Gastroesophageal sphincter (tissue), 3 donors: Measurements from ENCODE around the gene TCIRG1.

ENCODE experiments used
- CTCF ChIP-seq, 4 experiments: fragments of 200-600 bp in 2 of 4; fragments of 450-650 bp in 2 of 4; sonication (generic) in 1 of 4; IDR thresholded peaks; one replicate each; pipeline ENCODE4 v1.5.1; 2017 to 2019; ENCODE audit warnings: antibody characterized with exemption in 4 of 4, mild to moderate bottlenecking in 2 of 4, moderate library complexity in 2 of 4
- EP300 ChIP-seq: sonication (generic); formaldehyde crosslinking; IDR thresholded peaks from one replicate; pipeline ENCODE4 v1.6.1; 2017; ENCODE audit warnings: antibody characterized with exemption, mild to moderate bottlenecking
- POLR2A ChIP-seq, 2 donors: fragments of 450-650 bp; IDR thresholded peaks; one replicate each; pipeline ENCODE4 v1.6.1; 2017; ENCODE audit warnings: antibody characterized with exemption in 2 of 2, mild to moderate bottlenecking in 2 of 2, moderate library complexity in 1 of 2
- POLR2AphosphoS5 ChIP-seq: sonication (generic); formaldehyde crosslinking; IDR thresholded peaks from one replicate; pipeline ENCODE4 v1.6.1; 2017; ENCODE audit warnings: antibody characterized with exemption

DNA sequence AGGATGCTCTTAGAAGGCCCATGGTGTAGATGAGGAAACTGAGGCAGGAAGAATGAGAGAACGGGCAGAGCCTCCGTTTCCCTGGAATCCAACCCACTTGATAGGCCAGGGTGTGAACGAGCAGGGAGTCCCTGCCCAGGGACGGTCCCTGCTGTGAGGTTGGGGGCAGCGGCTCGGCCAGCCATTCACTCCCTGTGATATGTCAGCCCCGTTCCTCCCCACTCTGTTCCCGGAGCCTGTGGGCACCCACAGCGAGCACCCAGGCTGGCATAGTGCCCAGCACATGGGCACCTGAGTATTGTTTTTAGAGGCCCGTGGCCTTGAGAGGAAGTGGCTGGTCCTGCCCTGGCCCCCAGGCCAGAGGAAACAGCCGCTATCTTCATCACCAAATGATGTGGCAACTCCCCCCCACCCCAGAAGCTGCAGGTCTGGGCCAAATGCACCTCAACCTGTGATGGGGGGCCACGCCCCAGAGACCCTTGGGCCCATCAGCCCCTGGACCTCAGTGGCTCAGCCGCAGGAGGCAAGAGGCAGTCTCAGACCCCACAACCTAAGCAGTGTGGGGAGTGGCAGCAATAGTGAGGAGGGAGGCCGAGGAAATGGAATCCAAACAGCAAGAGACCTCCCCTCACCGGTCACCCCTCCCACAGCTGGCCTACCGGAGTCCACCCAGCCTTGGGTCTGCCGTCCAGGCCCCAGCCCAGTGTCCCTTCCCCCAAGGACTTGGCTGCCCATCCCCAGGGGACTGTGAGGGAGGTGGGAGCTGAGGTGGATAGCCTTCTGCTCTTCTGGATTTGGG lies 26.6 kb upstream of the TCIRG1 start:
- TF ChIP-seq POLR2AphosphoS5 (no peak), CTCF (IDR thresholded peaks at IDR 0.05) (no peak), POLR2A (IDR thresholded peaks at IDR 0.05) (no peak), EP300 (no peak)
